Activated CD8-positive, alpha-beta memory T cell treated with anti-CD3 and anti-CD28 coated beads, Interleukin-2, amount 50 U/mL, for 48 hours (primary cell): ENCODE measurements around the gene MEG3.
"Not testable (repeated sequence)": the region's sequence is repeated elsewhere in the genome, so short reads cannot be mapped to it uniquely, and the experiment has no call there.

Experiments used
- DNase-seq: peaks from one replicate; pipeline ENCODE4 v3.0.0-alpha.2; 2020

The MEG3 gene

GRCh38 chr14:100789460-100790417 is 36.2 kb upstream of the MEG3 start:
- DNase-seq = no peak

- DNase-seq = no peak
These were observed 35.2 kb upstream of the MEG3 start for GRCh38 chr14:100790502-100791347.

GRCh38 chr14:100791348-100791735 is 34.6 kb upstream of the MEG3 start:
- no peak for DNase-seq

GRCh38 chr14:100791995-100792394 is 33.9 kb upstream of the MEG3 start:
- DNase-seq = no peak

GRCh38 chr14:100796946-100797345 is 29.0 kb upstream of the MEG3 start:
- no peak for DNase-seq

GRCh38 chr14:100800041-100800440 is 25.9 kb upstream of the MEG3 start:
- DNase-seq = no peak

GRCh38 chr14:100801433-100801832 is 24.5 kb upstream of the MEG3 start:
- not testable (repeated sequence) for DNase-seq

- no peak for DNase-seq
These were observed 23.7 kb upstream of the MEG3 start for GRCh38 chr14:100802179-100802578.

GRCh38 chr14:100802766-100803165 is 23.2 kb upstream of the MEG3 start:
- DNase-seq = no peak

GRCh38 chr14:100803226-100803625 is 22.7 kb upstream of the MEG3 start:
- DNase-seq = no peak

- DNase-seq = no peak
These were observed 22.2 kb upstream of the MEG3 start for GRCh38 chr14:100803676-100804075.

GRCh38 chr14:100804138-100804537 is 21.8 kb upstream of the MEG3 start:
- DNase-seq = no peak

- no peak for DNase-seq
These were observed 21.2 kb upstream of the MEG3 start for GRCh38 chr14:100804558-100805309.

GRCh38 chr14:100806386-100806785 is 19.5 kb upstream of the MEG3 start:
- DNase-seq = no peak

- DNase-seq = no peak
These were observed 18.4 kb upstream of the MEG3 start for GRCh38 chr14:100807496-100807895.

- no peak for DNase-seq
These were observed 17.8 kb upstream of the MEG3 start for GRCh38 chr14:100807979-100808734.

- no peak for DNase-seq
These were observed 15.5 kb upstream of the MEG3 start for GRCh38 chr14:100810435-100810834.

GRCh38 chr14:100810861-100811461 is 15.0 kb upstream of the MEG3 start:
- no peak for DNase-seq

- no peak for DNase-seq
These were observed 12.6 kb upstream of the MEG3 start for GRCh38 chr14:100813291-100813690.

- DNase-seq = no peak
These were observed 10.2 kb upstream of the MEG3 start for GRCh38 chr14:100815478-100816285.
